Stomach smooth muscle (tissue), 2 donors: ENCODE measurements around the gene RPS6KA6.
"Not testable (repeated sequence)": the region's sequence is repeated elsewhere in the genome, so short reads cannot be mapped to it uniquely, and the experiment has no call there.

Source experiments
- H3K27ac ChIP-seq: one replicate; pipeline ENCODE4 v1.7.0; 2013; ENCODE audit warnings: mild to moderate bottlenecking, low read length, inconsistent platforms
- H3K27me3 ChIP-seq, 2 donors: one replicate each; pipeline ENCODE4 v1.7.0; 2013; ENCODE audit warnings: low read length in 2 of 2; ENCODE audit not compliant: insufficient read depth in 2 of 2, control insufficient read depth in 1 of 2
- H3K36me3 ChIP-seq, 2 donors: one replicate each; pipeline ENCODE4 v1.7.0; 2013; ENCODE audit warnings: low read length in 2 of 2; ENCODE audit not compliant: control insufficient read depth in 2 of 2, insufficient read depth in 2 of 2
- H3K4me1 ChIP-seq: one replicate; pipeline ENCODE4 v1.7.0; 2013; ENCODE audit warnings: low read length; ENCODE audit not compliant: control insufficient read depth, insufficient read depth
- H3K4me3 ChIP-seq, 2 donors: one replicate each; pipeline ENCODE4 v1.7.0; 2013; ENCODE audit warnings: low read length in 2 of 2
- H3K9ac ChIP-seq, 2 donors: one replicate each; pipeline ENCODE4 v1.7.0; 2013; ENCODE audit warnings: low read length in 2 of 2, mild to moderate bottlenecking in 1 of 2
- H3K9me3 ChIP-seq, 2 donors: one replicate each; pipeline ENCODE4 v1.7.0; 2013; ENCODE audit warnings: low read length in 2 of 2; ENCODE audit not compliant: control insufficient read depth in 2 of 2
- donor health status: healthy.
- donor health status: Pancreatic carcinoma.

The RPS6KA6 gene

DNA sequence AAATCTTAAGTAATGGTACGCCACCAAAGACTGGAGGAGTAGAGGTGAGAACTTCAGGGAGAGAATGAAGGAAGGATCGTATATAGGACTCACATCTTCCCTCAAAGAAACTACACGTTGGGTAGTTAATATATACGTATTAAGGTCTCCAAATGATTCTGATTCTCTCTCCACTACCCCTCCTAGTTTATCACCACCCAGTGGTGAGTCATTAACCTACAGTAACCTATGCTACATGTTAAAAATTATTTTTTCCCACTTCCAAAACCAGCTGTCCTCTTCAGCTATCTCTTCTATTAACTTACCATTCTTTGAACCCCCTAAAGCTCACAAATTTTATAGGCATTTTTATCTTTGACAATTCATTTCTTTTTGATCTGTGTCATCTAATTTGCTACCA is 69.7 kb downstream of the RPS6KA6 start:
- no peaks in the 10 kb centered on the region for H3K9me3 ChIP-seq
- no peak overlapping the region for H3K9ac ChIP-seq
- peaks cover 0 to 1% of the 10 kb centered on the region in 2 donors for H3K27me3 ChIP-seq
- no peaks in the 10 kb centered on the region for H3K4me1 ChIP-seq
- H3K36me3 ChIP-seq: no peaks in the 10 kb centered on the region
- no peak overlapping the region for H3K27ac ChIP-seq
- H3K4me3 ChIP-seq: no peak overlapping the region

DNA sequence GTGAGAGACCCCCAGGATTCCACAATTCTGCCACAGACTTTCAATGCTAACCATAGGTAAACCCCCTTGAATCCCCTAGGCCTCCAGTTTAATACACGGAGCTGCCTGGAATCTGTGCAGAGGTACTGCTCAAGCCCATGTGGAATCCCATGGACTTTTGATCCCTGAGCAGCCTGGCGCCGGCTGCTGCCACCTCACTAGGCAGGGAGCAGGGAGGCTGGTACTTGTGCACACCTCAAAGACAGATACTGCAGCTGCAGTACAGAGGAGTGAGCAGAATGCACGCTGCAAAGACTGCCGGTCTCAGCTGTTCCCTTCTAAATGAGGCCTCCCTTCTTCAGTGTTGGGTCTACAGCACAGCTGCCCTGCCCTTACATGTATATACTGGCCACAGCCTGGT is 79.4 kb downstream of the RPS6KA6 start:
- Histone ChIP-seq H3K4me3 (no peak overlapping the region), H3K36me3 (no peaks in the 10 kb centered on the region), H3K4me1 (no peaks in the 10 kb centered on the region), H3K27me3 (peaks cover 0 to 5% of the 10 kb centered on the region in 2 donors), H3K9me3 (no peaks in the 10 kb centered on the region), H3K27ac (no peak overlapping the region), H3K9ac (no peak overlapping the region)

DNA sequence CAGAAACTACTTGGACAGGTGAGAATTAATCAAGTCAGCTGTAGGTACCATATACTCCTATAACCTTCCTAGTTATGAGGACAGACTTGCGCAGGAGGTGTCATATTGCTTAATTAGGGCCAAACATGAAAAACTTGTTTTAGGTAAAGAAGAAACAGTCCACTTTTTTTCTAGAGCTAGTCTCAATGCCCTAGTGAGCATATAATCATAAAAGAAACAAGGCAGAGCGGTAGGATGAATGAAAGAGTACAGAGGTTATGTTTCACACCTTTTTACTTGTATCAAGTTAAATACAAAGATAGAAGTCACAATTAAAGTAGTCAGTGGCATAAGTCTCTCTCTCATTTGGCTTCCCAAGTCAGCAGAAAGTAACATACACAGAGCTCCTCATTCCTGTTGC is 88.9 kb downstream of the RPS6KA6 start:
- H3K27ac ChIP-seq: no peak overlapping the region

DNA sequence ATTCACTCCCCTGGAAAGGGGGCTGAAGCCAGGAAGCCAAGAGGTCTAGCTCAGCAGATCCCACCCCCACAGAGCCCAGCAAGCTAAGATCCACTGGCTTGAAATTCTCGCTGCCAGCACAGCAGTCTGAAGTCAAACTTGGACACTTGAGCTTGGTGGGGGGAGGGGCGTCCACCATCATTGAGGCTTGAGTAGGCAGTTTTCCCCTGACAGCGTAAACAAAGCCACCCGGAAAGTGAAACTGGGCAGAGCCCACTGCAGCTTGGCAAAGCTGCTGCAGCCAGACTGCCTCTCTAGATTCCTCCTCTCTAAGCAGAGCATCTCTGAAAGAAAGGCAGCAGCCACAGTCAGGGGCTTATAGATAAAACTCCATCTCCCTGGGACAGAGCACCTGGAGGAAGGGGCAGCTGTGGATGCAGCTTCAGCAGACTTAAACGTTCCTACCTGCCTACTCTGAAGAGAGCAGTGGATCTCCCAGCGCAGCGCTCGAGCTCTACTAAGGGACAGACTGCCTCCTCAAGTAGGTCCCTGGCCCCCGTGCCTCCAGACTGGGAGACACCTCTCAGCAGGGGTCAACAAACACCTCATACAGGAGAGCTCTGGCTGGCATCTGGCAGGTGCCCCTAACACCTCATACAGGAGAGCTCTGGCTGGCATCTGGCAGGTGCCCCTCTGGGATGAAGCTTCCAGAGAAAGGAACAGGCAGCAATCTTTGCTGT is 108.4 kb downstream of the RPS6KA6 start:
- H3K27ac ChIP-seq, H3K4me1 ChIP-seq, H3K9ac ChIP-seq, H3K36me3 ChIP-seq, H3K9me3 ChIP-seq, H3K27me3 ChIP-seq: not testable (repeated sequence)
- peak overlapping the region in 1 of 2 donors; percentile 35 for H3K4me3 ChIP-seq

More for the DNA sequence above, 88.9 kb downstream of the RPS6KA6 start:
- Histone ChIP-seq H3K27me3 (no peaks in the 10 kb centered on the region), H3K4me1 (no peaks in the 10 kb centered on the region), H3K36me3 (no peaks in the 10 kb centered on the region), H3K9me3 (no peaks in the 10 kb centered on the region), H3K4me3 (no peak overlapping the region), H3K9ac (no peak overlapping the region)

DNA sequence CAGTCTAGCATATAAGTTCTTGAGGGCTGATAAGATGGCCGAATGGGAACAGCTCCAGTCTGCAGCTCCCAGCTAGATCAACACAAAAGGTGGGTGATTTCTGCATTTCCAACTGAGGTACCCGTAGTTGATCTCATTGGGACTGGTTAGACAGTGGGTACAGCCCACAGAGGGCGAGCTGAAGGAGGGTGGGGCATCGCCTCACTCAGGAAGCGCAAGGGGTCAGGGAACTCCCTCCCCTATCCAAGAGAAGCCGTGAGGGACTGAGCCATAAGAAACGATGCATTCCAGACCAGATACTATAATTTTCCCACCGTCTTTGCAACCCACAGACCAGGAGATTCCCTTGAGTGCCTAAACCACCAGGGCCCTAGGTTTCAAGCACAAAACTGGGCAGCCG is 109.0 kb downstream of the RPS6KA6 start:
- Histone ChIP-seq H3K4me1 (no peaks in the 10 kb centered on the region), H3K36me3 (no peaks in the 10 kb centered on the region), H3K9me3 (peaks cover 0 to 9% of the 10 kb centered on the region in 2 donors), H3K27me3 (no peaks in the 10 kb centered on the region), H3K9ac (no peak overlapping the region), H3K27ac (no peak overlapping the region), H3K4me3 (peak overlapping the region in 1 of 2 donors; percentile 35)

DNA sequence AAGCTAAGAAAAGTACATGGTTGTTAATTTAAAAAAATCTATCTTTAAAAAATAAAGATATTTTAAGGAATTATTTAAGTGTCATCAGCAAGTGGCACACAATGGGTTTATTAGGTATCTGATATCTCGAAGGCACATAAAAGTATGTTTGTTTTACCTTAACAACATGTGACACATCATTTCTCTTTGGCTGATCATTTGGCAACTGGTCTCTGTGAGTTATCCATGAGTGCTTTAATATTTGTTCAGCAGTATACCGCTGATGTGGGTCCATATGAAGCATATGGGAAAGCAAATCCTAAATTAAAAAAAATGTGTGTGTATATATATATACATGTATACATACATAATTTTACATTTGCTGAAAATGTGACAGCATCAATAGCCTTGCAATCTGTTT is 123.2 kb downstream of the RPS6KA6 start:
- H3K27me3 ChIP-seq: no peaks in the 10 kb centered on the region
- H3K27ac ChIP-seq: no peak overlapping the region
- H3K9me3 ChIP-seq: no peaks in the 10 kb centered on the region
- H3K4me1 ChIP-seq: no peaks in the 10 kb centered on the region
- H3K4me3 ChIP-seq: no peak overlapping the region
- H3K9ac ChIP-seq: no peak overlapping the region
- H3K36me3 ChIP-seq: no peaks in the 10 kb centered on the region

DNA sequence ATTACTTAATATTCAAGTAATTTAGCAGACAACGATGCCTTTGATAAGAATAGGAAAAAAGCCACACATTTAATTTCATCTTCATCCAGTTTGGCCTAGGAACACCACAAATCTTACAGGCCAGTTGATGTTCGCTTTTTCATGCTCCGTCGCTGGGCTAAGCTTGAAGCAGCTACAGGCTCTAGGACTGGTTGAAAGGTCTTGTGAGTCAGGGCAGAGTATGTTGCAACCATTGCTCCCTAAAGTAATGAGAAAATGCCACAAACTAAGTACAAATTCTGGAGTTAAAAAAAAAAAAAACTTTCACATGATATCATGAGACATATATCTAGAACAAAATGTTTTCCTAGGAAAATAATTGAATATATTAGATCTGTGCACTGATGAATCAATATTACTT is 123.8 kb downstream of the RPS6KA6 start:
- Histone ChIP-seq H3K27ac (no peak overlapping the region), H3K27me3 (no peaks in the 10 kb centered on the region), H3K36me3 (no peaks in the 10 kb centered on the region), H3K9me3 (no peaks in the 10 kb centered on the region), H3K4me1 (no peaks in the 10 kb centered on the region), H3K4me3 (no peak overlapping the region), H3K9ac (no peak overlapping the region)

DNA sequence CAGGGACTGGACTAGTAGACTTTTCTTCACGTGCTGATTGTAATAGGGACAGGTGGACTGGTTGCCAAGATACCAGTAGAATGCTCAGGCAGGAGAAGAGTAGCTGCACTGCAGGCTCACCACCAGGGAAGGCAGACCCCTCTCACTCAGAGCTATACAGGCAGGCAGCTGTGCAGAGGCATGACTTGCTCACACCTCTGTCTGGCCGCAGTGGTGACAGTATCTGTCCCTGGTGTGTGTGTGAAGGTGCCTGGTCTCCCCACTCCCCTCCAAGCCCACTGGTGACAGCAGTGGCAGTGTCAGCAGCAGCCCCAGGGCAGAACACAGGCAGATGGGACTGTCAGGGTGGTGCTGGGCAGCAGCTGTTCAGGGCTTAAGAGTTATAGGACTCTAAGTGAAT is 140.7 kb downstream of the RPS6KA6 start:
- peaks cover 0 to 6% of the 10 kb centered on the region in 2 donors for H3K27me3 ChIP-seq
- no peak overlapping the region for H3K27ac ChIP-seq
- no peak overlapping the region for H3K9ac ChIP-seq
- no peaks in the 10 kb centered on the region for H3K9me3 ChIP-seq
- no peaks in the 10 kb centered on the region for H3K4me1 ChIP-seq
- H3K36me3 ChIP-seq: no peaks in the 10 kb centered on the region
- no peak overlapping the region for H3K4me3 ChIP-seq

DNA sequence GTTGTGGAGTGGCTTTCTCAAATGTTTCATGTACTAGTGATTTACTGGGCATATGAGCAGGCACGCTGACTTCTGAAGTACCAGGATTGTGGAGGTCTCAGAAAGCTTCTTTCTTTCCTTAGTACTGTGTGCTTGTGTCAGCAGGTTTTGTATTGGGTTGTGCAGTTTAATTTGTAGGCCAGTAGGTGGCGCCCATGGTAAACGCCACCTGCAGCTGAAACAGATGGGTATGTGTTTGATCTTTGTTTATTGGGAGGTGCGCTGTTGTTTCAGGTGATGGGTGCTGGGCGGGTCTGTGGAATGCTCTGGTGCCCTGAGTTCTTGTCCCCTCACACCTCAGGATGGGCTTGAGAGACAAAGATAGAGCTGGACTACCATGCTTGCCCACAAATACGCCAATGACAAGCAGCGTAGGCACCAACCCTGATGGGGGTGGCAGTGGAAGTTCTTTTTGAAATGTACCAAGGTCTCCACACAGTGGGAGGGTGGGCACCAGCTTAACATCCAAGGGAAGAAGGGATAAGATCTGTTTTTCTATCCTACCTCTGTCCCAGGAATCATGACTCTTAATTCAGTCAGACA is 141.5 kb downstream of the RPS6KA6 start:
- Histone ChIP-seq H3K9me3 (no peaks in the 10 kb centered on the region), H3K36me3 (no peaks in the 10 kb centered on the region), H3K27me3 (peaks cover 0 to 6% of the 10 kb centered on the region in 2 donors), H3K4me1 (no peaks in the 10 kb centered on the region), H3K4me3 (no peak overlapping the region), H3K27ac (no peak overlapping the region), H3K9ac (no peak overlapping the region)

DNA sequence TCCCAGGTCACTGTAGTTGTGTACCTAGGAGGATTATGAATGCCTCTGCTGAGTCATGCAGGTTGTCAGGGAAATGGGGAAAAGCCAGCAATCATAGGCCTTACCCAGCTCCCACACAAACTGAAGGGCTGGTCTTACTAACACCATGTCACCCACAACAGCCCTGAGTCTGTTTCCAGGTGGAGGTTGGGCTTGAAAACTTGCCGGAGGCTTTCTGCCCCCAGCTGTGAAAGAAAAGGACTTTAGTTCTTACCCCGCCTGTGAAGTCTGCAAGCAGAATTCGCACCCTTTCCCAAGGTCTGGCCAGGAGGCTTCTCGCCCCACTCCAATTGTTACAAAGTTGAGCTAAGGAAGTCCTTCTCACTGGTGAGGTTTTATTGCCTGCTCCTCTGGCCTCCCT is 143.9 kb downstream of the RPS6KA6 start:
- no peak overlapping the region for H3K4me3 ChIP-seq

More for the DNA sequence above, 143.9 kb downstream of the RPS6KA6 start:
- H3K9me3 ChIP-seq: no peaks in the 10 kb centered on the region
- H3K27ac ChIP-seq: no peak overlapping the region
- H3K36me3 ChIP-seq: no peaks in the 10 kb centered on the region
- H3K4me1 ChIP-seq: no peaks in the 10 kb centered on the region
- peaks cover 0 to 6% of the 10 kb centered on the region in 2 donors for H3K27me3 ChIP-seq
- H3K9ac ChIP-seq: no peak overlapping the region
